Head of caudate nucleus (tissue), 42 donors: ENCODE data around the gene RSPRY1.

Source experiments
- DNase-seq, 42 donors: peaks; one replicate each; pipeline versions ENCODE4 v3.0.0 to v3.0.0-alpha.2; 2020 to 2021; ENCODE audit warnings: mixed read lengths in 7 of 42
- intact Hi-C: fragments of 100-400 bp; cut with DNase I; formaldehyde crosslinking; loops from one replicate; pipeline ENCODE4 v1.15.0; 2022

Gene RSPRY1

DNA sequence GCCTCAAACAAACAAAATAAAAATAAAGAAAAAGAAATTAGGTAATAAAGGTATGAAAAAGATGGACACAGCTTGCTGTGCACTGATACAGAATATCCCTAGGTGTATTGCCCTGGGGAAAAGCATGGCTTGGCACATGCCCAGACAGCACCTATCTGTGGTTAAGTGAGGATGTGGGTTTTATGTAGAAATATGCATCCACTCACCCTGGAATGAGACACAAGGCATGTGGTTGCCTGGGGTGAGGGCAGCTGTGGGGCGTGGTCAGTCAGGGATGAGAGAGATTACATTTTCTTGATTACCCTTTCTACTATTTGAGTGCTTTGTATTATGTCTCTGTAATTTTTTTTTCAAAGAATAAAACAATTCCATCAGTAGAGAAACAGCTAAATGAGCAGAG is 91.5 kb downstream of the RSPRY1 start:
- intact Hi-C loops: no loop called here

GRCh38 chr16:57278494-57278893 is 92.4 kb downstream of the RSPRY1 start:
- intact Hi-C loops: no loop called here
- DNase-seq: peak in 33 of 42 donors; percentile 27 to 88 (median 67)

More for the DNA sequence above, 91.5 kb downstream of the RSPRY1 start:
- no peak for DNase-seq

GRCh38 chr16:57279780-57280638 is 93.9 kb downstream of the RSPRY1 start:
- no peak for DNase-seq
- intact Hi-C loops: no loop called here

DNA sequence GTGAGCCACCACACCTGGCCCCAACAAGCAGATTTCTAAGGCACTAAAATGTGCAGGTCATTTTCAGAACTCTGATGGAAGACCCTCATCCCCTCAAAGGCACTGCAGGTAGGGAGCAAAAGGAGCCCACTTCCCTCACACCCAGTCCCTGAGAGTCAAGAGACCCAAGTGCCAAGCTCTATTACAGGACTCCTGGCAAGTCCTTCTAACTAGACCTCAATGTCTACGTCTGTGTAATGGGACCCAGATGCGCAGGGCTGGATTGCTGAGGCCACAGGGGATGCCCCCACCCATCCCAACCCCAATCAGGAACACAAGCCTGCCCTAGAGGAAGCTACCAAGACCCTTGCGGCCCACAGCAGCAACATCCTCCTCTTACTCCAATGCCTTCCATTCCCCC is 95.7 kb downstream of the RSPRY1 start:
- DNase-seq: no peak
- intact Hi-C loops: no loop called here

DNA sequence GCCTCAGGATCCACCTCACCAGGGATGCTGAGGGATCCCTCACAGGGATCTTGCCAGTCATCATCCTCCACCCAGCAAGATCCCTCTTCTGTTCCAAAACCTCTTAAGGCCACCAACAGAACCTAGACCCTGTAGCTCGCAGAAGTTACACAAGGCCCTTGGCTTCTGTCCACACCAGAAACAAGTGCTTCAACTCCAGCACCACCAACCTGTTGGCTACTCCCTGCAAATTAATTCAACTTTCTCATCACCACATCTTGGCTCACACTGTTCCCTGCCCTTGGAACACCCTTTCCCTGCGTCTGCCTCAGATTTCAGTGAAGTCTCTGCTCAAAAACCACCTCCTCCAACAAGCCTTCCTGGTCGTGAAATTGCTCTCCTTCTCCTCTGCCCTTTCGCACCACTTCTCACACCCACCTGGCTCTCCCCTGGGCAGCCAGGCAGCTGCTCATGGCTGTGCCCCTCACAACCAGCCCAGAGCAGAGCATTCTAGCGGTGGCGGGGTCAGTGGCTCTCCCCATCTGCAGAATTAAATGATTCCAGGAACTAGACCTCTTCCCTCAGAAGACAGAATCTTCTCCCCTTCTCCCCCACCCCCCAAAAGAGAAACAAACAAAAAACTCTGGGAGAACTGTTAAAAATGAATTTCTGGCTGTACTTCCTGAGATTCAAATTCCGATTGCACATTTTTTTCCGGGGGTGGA is 96.5 kb downstream of the RSPRY1 start:
- intact Hi-C loops: no loop called here
- no peak for DNase-seq

GRCh38 chr16:57283214-57283958 is 97.3 kb downstream of the RSPRY1 start:
- DNase-seq: peak in 9 of 42 donors; percentile 35 to 71 (median 52)
- intact Hi-C loops: no loop called here

- intact Hi-C loops: no loop called here
- no peak for DNase-seq
These were observed 97.8 kb downstream of the RSPRY1 start for GRCh38 chr16:57283959-57284208.

DNA sequence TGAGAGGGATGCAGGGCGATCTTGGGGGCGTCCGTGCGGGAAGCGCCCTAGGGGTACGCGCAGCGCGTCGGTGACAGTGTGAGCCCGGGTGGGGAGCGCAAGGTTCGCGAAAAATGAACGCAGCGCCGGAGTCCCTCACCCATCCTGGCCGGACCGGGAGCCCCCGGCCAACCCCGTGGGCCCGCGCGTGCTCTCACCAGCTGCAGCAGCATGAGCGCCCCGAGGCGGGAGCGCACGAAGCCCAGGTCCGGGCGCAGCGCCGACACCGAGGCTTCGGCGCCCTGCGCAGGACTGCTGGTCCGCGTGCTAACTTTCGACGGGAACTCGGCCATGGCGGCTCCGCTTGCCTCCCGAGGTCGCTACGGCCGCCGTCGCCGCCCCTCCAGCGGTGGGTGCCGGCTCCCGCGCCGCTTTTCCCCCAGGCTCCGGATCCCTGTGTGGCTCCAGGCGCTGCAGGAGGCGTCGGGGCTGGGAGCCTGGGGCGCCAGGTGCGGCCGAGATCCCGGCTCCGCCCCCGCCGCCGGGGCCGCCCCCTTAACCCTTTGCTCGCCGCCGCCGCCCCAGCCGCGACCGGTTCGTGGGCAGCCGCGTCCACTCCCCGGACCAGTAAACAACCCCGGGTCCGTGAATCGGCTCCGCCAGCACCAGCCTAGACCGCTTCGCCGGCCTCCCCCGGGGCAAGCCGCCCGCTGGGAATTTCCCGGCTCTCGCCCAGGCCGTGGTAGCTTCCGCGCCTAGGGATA is 98.3 kb downstream of the RSPRY1 start, which contains the start of gene PLLP:
Gene PLLP (minus strand): TSS at position 464 of the 743 bp plus-strand sequence. CDS start 132 bp downstream, at position 332.
- intact Hi-C loops: no loop called here
- peak in 41 of 42 donors; percentile 38 to 90 (median 75) for DNase-seq

- DNase-seq: no peak
- intact Hi-C loops: no loop called here
These were observed 98.8 kb downstream of the RSPRY1 start for GRCh38 chr16:57284952-57285363.

GRCh38 chr16:57285379-57285778 is 99.2 kb downstream of the RSPRY1 start:
- intact Hi-C loops: no loop called here
- DNase-seq: no peak

DNA sequence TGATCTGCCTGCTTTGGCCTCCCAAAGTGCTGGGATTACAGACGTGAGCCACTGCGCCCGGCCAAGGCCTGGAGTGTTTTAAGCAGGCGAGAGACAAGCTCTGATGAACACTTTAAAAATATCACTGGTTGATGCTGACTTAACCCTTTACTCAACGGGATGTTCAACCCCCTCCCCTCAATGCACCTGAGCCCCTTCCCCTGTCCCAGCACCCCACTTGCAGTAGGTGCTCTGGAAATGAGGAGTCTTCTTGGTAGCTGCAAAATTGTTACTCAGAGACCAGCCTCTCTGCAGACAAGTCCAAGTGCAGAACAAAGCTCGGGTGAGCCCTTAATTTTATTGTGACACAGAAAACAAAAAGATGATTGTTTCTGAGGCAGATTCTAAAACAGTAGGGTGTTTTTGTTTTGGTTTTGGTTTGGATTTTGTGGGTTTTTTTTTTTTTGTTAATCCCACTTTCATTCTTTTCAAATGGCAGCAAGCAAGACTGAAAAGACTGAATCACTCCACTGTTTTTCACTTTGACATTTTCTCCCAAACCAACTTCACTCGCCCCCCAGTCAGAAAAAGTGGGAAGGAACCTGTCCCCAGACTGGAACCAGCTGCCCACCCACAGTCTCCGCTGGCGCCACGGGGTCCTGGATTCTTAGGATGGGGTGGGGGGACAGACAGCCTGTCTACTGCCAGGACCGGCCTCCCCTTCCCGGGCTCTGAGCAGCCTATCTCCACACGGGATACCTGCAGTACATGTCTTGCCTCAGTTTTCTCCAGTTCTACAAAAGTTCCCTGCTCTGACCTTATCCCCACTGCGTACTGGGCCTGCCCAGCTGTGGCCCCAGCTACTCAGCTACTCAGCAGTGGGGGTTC is 103.5 kb downstream of the RSPRY1 start:
- peak in 20 of 42 donors; percentile 15 to 76 (median 50) for DNase-seq
- intact Hi-C loops: no loop called here
